ENCODE results near the gene SPATS1.

DNA sequence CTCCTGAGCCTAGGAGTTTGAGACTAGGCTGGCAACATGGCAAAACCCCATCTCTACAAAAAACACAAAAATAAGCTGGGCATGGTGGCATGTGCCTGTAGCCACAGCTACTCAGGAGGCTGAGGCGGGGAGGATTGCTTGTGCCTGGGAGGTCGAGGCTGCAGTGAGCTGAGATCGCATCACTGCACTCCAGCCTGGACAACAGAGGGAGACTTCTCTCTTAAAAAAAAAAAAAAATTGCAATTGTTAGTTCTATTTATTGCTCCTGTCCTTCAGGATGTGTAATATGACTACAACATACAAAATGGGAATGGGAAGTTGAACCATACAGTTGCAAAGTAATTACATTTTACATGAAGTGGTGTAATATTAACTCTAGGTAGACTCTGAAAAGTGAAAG, 21.2 kb upstream of the SPATS1 start:
- TF ChIP-seq POLR2A (IDR thresholded peaks at IDR 0.05): no peak
- TF ChIP-seq, protein P1, sequence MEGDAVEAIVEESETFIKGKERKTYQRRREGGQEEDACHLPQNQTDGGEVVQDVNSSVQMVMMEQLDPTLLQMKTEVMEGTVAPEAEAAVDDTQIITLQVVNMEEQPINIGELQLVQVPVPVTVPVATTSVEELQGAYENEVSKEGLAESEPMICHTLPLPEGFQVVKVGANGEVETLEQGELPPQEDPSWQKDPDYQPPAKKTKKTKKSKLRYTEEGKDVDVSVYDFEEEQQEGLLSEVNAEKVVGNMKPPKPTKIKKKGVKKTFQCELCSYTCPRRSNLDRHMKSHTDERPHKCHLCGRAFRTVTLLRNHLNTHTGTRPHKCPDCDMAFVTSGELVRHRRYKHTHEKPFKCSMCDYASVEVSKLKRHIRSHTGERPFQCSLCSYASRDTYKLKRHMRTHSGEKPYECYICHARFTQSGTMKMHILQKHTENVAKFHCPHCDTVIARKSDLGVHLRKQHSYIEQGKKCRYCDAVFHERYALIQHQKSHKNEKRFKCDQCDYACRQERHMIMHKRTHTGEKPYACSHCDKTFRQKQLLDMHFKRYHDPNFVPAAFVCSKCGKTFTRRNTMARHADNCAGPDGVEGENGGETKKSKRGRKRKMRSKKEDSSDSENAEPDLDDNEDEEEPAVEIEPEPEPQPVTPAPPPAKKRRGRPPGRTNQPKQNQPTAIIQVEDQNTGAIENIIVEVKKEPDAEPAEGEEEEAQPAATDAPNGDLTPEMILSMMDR (IDR thresholded peaks at IDR 0.05): no peak
